Fibroblast of villous mesenchyme (primary cell): ENCODE data around the gene SQOR. TPM values are rescaled to one million over a fixed set of nuclear protein-coding genes. Genes with fewer than 3 reads are reported as not detected.
A peak's percentile ranks its signal among the peaks of the same experiment; 100 is the strongest.

Experiments used
- DNase-seq: peaks from one replicate; pipeline ENCODE4 v3.0.0-alpha.2; 2010; ENCODE audit warnings: low read depth
- H3K4me3 ChIP-seq: 2 replicates; pipeline ENCODE4 v1.5.1; 2011; ENCODE audit warnings: low read depth, mild to moderate bottlenecking, low read length
- total RNA-seq: library from RNA; depleted of rRNA; stranded (reverse); fragments of >200 nt; gene quantifications from 2 replicates; pipeline ENCODE4 v1.2.3, GENCODE V29; 2012
- TF ChIP-seq, protein P1 (sequence below): IDR thresholded peaks from 2 replicates; pipeline ENCODE4 v1.5.1; 2012; ENCODE audit warnings: low read depth, mild to moderate bottlenecking, low read length; ENCODE audit not compliant: insufficient read depth

SQOR gene
- total RNA-seq, 1 donor = 81.6 TPM

DNA sequence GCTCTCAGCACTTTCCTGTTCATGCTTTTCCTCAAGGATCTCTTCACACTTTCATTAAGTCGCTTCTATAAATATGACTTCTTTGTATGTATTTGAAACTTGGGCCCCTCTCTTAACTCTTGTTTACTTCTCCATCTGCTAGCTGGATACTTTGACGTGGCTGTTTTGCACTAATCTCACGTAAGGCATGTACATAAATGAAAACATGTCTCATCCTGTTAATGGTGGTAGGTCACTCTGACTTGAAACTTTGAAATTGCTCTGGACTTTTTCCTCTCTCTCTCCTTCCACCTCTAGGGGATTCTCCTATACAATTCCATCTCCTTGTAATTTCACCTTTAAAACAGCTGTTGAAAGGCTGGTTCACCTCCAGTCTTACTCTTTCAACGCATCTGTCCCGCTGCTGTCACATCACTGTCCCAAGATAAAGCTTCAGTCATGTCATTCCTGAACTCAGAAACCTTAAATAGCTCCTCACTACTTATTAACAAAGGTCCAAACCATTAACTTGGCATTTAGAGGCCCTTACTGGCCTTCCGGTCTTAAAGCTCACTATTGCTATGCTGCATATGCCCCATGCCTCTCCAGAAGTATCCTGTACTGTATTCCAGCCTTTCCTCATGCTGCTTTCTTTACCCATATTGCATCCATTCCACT lies 46.5 kb upstream of the SQOR start:
- DNase-seq = peak; percentile 62
- H3K4me3 ChIP-seq = peak overlapping the region; percentile 95
- TF ChIP-seq, protein P1, sequence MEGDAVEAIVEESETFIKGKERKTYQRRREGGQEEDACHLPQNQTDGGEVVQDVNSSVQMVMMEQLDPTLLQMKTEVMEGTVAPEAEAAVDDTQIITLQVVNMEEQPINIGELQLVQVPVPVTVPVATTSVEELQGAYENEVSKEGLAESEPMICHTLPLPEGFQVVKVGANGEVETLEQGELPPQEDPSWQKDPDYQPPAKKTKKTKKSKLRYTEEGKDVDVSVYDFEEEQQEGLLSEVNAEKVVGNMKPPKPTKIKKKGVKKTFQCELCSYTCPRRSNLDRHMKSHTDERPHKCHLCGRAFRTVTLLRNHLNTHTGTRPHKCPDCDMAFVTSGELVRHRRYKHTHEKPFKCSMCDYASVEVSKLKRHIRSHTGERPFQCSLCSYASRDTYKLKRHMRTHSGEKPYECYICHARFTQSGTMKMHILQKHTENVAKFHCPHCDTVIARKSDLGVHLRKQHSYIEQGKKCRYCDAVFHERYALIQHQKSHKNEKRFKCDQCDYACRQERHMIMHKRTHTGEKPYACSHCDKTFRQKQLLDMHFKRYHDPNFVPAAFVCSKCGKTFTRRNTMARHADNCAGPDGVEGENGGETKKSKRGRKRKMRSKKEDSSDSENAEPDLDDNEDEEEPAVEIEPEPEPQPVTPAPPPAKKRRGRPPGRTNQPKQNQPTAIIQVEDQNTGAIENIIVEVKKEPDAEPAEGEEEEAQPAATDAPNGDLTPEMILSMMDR = no peak

DNA sequence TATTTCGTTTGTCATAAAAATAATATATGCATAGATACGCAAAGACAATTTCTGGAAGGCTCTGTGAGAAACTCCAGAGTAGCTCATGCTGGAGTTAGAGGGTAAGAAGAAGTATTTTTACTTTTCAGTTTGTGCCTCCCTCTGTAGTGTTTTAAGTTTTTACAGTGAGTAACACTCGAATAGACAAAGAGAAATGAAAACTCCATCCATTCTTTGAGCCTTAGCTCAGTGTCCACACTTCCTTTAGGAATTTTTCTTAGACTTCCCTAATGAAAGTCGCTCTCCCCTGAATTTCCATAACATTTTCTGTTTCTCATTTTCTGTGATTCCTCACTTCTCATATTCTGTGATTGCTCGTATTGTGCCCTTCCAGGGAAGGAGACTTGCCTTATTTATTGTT lies 45.6 kb upstream of the SQOR start:
- TF ChIP-seq, protein P1 = no peak
- no peak overlapping the region for H3K4me3 ChIP-seq
- no peak for DNase-seq

DNA sequence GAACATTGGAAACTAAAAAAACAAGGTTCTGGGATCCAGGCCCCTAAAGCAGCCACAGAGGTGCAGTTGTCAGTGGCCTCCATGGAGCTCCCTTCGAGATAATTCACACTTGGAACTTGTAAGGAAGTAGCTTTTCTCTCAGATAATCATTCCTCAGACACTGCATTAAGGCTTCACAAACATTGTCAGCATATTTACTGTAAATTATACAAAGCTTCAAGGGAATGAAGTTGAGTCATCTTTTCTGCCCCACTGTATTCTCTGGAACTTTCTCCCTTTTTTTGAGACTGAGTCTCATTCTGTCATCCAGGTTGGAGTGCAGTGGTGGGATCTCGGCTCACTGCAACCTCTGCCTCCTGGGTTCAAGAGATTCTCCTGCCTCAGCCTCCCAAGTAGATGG lies 40.5 kb upstream of the SQOR start:
- DNase-seq = no peak

DNA sequence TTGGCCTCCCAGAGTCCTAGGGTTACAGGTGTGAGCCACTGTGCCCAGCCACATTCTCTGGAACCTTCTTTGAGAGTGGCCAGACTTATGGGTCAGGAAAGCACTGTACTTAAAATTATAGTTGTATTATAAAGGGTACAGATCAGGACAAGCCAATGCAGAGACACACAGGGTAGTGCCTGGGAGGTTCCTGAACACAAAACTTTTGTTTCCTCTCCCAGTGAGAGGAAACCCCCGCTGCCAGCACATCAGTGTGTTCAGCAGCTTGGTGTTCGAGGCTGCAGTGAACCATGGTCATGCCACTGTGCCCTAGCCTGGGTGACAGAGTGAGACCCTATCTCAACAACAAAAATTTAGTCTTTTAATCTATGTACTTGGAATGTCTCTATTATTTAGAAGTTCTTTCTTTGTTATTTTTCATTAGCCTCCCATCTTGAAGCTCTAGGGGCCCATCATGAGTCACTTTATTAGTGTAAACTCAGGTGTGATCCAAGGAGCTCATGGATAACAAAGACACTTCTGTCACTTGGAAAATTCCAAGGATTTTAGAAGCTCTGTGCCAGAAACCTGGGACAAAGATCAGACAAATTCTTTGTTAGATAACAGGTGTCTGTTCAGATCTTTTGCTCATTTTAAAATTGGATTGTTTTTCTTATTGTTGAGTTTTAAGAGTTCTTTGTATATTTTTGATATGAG lies 39.8 kb upstream of the SQOR start:
- no peak overlapping the region for H3K4me3 ChIP-seq
- DNase-seq = no peak
- TF ChIP-seq, protein P1 = no peak

More for the DNA sequence above, 40.5 kb upstream of the SQOR start:
- TF ChIP-seq, protein P1 = no peak
- H3K4me3 ChIP-seq = no peak overlapping the region

DNA sequence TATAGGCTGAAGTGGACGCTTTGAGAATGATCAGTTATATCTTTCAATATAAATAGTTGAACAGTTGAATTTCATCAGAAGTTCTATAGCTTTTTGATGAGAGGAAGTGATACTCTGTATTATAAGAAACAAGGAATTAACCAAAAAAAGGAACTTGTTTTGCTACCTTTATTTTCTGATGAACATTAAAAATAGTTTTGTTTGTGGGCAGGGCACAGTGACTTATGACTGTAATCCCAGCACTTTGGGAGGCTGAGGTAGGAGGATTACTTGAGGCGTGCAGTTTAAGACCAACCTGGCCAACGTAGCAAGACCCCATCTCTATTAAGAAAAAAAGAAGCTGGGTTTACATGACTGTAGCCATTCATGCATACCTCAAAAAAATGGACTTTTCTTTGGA lies 30.9 kb upstream of the SQOR start:
- no peak for DNase-seq
- TF ChIP-seq, protein P1 = no peak
- no peak overlapping the region for H3K4me3 ChIP-seq

DNA sequence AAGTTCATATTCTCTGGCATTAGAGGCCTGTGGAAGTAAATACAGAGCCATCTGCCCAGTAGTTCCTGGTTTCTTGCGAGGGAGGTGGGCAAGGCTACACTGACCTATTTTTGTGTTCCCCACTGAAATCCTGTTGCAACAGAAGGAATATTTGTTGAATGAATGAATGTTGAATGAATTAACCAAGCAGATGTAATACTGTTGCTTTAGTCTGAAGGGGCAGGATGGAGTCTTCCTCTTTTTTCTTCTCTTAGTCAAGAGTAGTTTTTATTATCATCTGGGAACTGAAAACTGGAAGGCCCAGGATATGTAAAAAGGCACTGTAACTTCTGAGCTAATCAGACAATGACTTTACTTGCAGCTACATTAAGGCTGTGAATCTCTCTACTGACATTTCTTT lies 30.5 kb upstream of the SQOR start:
- DNase-seq = no peak
- H3K4me3 ChIP-seq = no peak overlapping the region
- TF ChIP-seq, protein P1 = no peak
